GM23248 (cell line): ENCODE measurements around the gene FASTKD1. TPM values are rescaled to one million over a fixed set of nuclear protein-coding genes. Genes with fewer than 3 reads are reported as not detected.
A peak's percentile ranks its signal among the peaks of the same experiment; 100 is the strongest.
"Not testable (repeated sequence)": the region's sequence is repeated elsewhere in the genome, so short reads cannot be mapped to it uniquely, and the experiment has no call there.

Experiments used
- DNase-seq: peaks from one replicate; pipeline ENCODE4 v3.0.0-alpha.2; 2015
- H2AFZ ChIP-seq: fragments of 200-600 bp; sonication (generic); 2 replicates; pipeline ENCODE4 v1.6.1; 2016; ENCODE audit warnings: antibody characterized with exemption
- H3F3A ChIP-seq: fragments of 200-600 bp; sonication (generic); 2 replicates; pipeline ENCODE4 v1.6.1; 2016; ENCODE audit warnings: mild to moderate bottlenecking, antibody characterized with exemption, mixed run types; ENCODE audit not compliant: insufficient read depth
- H3K27ac ChIP-seq: fragments of 200-600 bp; sonication (generic); 2 replicates; pipeline ENCODE4 v1.5.1; 2016; ENCODE audit warnings: mild to moderate bottlenecking
- H3K27me3 ChIP-seq: fragments of 200-600 bp; sonication (generic); replicated peaks from 2 replicates; pipeline ENCODE4 v1.6.1; 2016; ENCODE audit warnings: mild to moderate bottlenecking; ENCODE audit not compliant: insufficient read depth
- H3K36me3 ChIP-seq: fragments of 200-600 bp; sonication (generic); 2 replicates; pipeline ENCODE4 v1.6.1; 2016; ENCODE audit warnings: low read depth, mild to moderate bottlenecking
- H3K4me1 ChIP-seq: fragments of 200-600 bp; sonication (generic); 2 replicates; pipeline ENCODE4 v1.6.1; 2016; ENCODE audit warnings: mild to moderate bottlenecking; ENCODE audit not compliant: insufficient read depth
- H3K4me2 ChIP-seq: fragments of 200-600 bp; sonication (generic); one replicate; pipeline ENCODE4 v1.6.1; 2016; ENCODE audit warnings: mild to moderate bottlenecking; ENCODE audit not compliant: unreplicated experiment
- H3K4me3 ChIP-seq: fragments of 200-600 bp; sonication (generic); 2 replicates; pipeline ENCODE4 v1.5.1; 2016; ENCODE audit warnings: mild to moderate bottlenecking
- H3K79me2 ChIP-seq: fragments of 200-600 bp; sonication (generic); 2 replicates; pipeline ENCODE4 v1.6.1; 2016; ENCODE audit warnings: mild to moderate bottlenecking; ENCODE audit not compliant: insufficient read depth
- H3K9ac ChIP-seq: fragments of 200-600 bp; sonication (generic); 2 replicates; pipeline ENCODE4 v1.6.1; 2016; ENCODE audit warnings: mild to moderate bottlenecking
- H3K9me2 ChIP-seq: fragments of 200-600 bp; sonication (generic); 2 replicates; pipeline ENCODE4 v1.6.1; 2016; ENCODE audit warnings: mixed run types, mild to moderate bottlenecking, moderate library complexity; ENCODE audit not compliant: insufficient read depth
- H3K9me3 ChIP-seq: fragments of 200-600 bp; sonication (generic); one replicate; pipeline ENCODE4 v1.6.1; 2017; ENCODE audit warnings: low read depth
- H4K20me1 ChIP-seq: fragments of 200-600 bp; sonication (generic); 2 replicates; pipeline ENCODE4 v1.6.0; 2016; ENCODE audit not compliant: insufficient read depth
- EZH2 ChIP-seq: fragments of 200-600 bp; sonication (generic); IDR thresholded peaks from 2 replicates; pipeline ENCODE4 v1.6.1; 2018; ENCODE audit warnings: antibody characterized with exemption, mild to moderate bottlenecking; ENCODE audit not compliant: insufficient read depth, poor library complexity, severe bottlenecking
- EZH2phosphoT487 ChIP-seq: fragments of 200-600 bp; sonication (generic); IDR thresholded peaks from 2 replicates; pipeline ENCODE4 v1.6.1; 2018; ENCODE audit warnings: antibody characterized with exemption, moderate library complexity, mild to moderate bottlenecking, low read depth; ENCODE audit not compliant: insufficient read depth
- WGBS, 2 experiments: methylation state at CpG; one replicate each; pipeline ENCODE4 v1.1.6; 2015 to 2017; ENCODE audit warnings: low lambda C conversion rate in 2 of 2, low coverage in 1 of 2; ENCODE audit errors: missing lambda C conversion rate in 2 of 2; 5-methylcytosine and 5-hydroxymethylcytosine counted together
- in situ Hi-C: fragments of 300-500 bp; cut with MboI; formaldehyde crosslinking; loops from 2 replicates; pipeline ENCODE4 v1.15.0; 2020
- polyA plus RNA-seq: library from polyadenylated mRNA; unstranded; fragments of >200 nt; fragmentation: Nextera tagmentation; extraction: Ambion mirVana; gene quantifications from 2 replicates; pipeline ENCODE4 v1.2.1, GENCODE V29; 2016
- total RNA-seq: library from RNA; depleted of rRNA; stranded (reverse); fragments of >200 nt; shearing (Covaris generic); gene quantifications from 2 replicates; pipeline ENCODE4 v1.2.3, GENCODE V29; 2014

Gene FASTKD1
- total and polyA plus RNA-seq, 2 experiments from 2014 or later, result 17.7 to 18.8 TPM

DNA sequence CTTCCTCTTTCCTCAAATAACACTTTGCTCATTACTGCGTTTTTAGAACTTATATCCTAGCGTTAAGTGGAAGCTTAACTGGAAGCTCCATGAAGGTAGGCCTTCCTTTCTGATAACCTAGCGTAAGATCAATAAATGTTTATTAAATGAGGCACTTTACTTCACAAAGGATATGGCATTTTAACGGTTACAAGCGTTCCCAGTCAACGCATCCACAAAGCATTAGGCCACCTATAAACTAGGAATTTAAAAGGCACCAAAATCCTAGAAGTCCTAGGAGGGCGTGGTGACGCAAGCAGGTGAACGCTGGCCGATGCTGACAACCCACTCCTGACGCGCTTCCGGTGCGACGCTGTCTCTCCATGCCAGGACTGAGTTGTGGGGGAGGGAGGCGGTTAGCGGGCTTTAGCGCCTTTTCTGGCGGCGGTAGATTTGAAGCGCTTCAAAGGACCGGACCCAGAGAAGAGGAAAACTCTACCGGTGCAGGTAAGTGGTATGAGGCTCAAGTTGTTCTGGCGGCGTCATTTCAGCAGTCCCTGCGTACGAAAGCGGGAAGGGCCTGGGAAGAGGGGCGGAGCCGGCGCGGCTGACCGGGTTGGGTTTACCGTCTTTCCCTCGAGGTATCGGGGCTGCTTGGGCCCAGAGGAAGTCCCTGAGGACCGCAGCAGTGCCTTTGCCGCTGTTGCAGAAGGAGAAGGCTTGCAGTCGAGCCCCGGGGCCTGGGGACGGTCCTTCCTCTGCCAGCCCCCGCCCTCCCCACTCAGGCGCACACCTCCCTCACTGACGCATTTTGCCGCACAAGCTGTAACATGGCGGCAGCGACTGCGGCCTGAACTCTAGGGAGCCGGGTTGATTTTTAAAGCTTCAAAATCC is 10.6 kb upstream of the FASTKD1 start, which contains the start of gene PPIG:
TSS of gene PPIG (plus strand) at position 347 of the 873 bp plus-strand sequence. CDS start 19,691 bp downstream, outside the sequence.
- H3K4me2 ChIP-seq, result peak within 1 kb of the TSS; percentile 99
- in situ Hi-C loops, result no loop called here
- H3K79me2 ChIP-seq, result peaks cover 48% of the 10 kb centered on the region
- peak within 1 kb of the TSS; percentile 97 for H3K27ac ChIP-seq
- H3K4me3 ChIP-seq, result peak within 1 kb of the TSS; percentile 99
- DNase-seq, result peak; percentile 97
- H3K36me3 ChIP-seq, result no peaks in the 10 kb centered on the region; the same call in 1 of the 2 replicates
- peaks cover 12% of the 10 kb centered on the region for H3K4me1 ChIP-seq
- no peaks in the 10 kb centered on the region for H3K27me3 ChIP-seq
- H2AFZ ChIP-seq, result peak within 1 kb of the TSS; percentile 93
- H4K20me1 ChIP-seq, result no peaks in the 10 kb centered on the region
- 6 to 7% methylated on average over 39 to 49 of the region's 49 CpGs for WGBS, 2 experiments
- no peaks in the 10 kb centered on the region for H3K9me2 ChIP-seq
- peak within 1 kb of the TSS; percentile 99 for H3K9ac ChIP-seq
- H3K9me3 ChIP-seq, result no peaks in the 10 kb centered on the region
- H3F3A ChIP-seq, result peaks cover 8% of the 10 kb centered on the region; the same call in 1 of the 2 replicates
- no peak for TF ChIP-seq EZH2phosphoT487

DNA sequence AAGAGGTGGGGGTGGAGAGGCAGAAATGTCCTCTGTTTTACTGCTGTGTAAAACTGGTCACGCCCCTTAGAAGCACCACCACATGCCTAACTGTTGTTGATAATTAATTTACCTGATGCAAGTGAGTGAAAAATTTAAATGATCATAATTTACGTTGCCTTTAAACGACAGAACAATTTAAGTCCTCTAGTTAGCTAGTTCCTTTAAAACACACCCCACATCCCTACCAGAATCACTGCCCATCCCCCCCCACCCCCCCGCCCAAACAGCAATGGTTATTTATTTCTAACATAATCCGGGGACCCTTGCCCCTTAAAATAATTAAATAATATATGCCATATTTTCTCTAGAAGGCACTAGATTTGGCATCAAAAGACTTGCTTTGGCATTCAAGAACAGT is 9.9 kb upstream of the FASTKD1 start:
- H3K4me2 ChIP-seq, result peak overlapping the region; percentile 99
- TF ChIP-seq EZH2 (no peak), EZH2phosphoT487 (no peak)
- H3K4me3 ChIP-seq, result peak overlapping the region; percentile 99; the same call in 1 of the 2 replicates
- no peaks in the 10 kb centered on the region for H3K27me3 ChIP-seq
- peaks cover 41% of the 10 kb centered on the region for H3K79me2 ChIP-seq
- no peak for DNase-seq
- WGBS, 2 experiments, result 88 to 91% methylated on average over 5 of the region's 5 CpGs
- H2AFZ ChIP-seq, result peak overlapping the region; percentile 93
- in situ Hi-C loops, result no loop called here
- H3K4me1 ChIP-seq, result peaks cover 12% of the 10 kb centered on the region
- H3F3A ChIP-seq, result peaks cover 8% of the 10 kb centered on the region; the same call in 1 of the 2 replicates
- no peaks in the 10 kb centered on the region for H3K9me3 ChIP-seq
- no peaks in the 10 kb centered on the region for H4K20me1 ChIP-seq
- no peaks in the 10 kb centered on the region; the same call in 1 of the 2 replicates for H3K36me3 ChIP-seq
- no peaks in the 10 kb centered on the region for H3K9me2 ChIP-seq
- no peak overlapping the region for H3K9ac ChIP-seq
- peak overlapping the region; percentile 97 for H3K27ac ChIP-seq

DNA sequence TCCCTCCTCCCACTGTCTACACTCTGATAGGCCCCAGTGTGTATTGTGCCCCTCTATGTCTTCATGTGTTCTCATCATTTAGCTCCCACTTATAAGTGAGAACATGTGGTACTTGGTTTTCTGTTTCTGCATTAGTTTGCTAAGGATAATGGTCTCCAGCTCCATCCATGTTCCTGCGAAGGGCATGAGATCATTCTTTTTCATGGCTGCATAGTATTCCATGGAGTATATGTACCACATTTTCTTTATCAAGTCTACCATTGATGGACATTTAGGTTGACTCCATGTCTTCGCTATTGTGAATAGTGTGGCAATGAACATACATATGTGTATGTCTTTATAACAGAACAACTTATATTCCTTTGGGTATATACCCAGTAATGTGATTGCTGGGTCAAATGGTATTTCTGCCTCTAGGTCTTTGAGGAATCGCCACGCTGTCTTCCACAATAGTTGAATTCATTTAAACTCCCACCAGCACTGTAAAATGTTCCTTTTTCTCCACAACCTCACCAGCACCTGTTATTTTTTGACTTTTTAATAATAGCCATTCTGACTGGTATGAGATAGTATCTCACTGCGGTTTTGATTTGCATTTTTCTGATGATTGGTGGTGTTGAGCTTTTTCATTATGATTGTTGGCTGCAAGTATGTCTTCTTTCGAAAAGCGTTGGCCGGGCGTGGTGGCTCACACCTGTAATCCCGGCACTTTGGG is 9.0 kb upstream of the FASTKD1 start:
- H3K9me3 ChIP-seq, H3K27me3 ChIP-seq, H3K4me3 ChIP-seq, H3F3A ChIP-seq, H4K20me1 ChIP-seq, in situ Hi-C loops, H3K4me2 ChIP-seq, H3K9me2 ChIP-seq, DNase-seq, H3K27ac ChIP-seq, H2AFZ ChIP-seq, H3K9ac ChIP-seq, H3K36me3 ChIP-seq: not testable (repeated sequence)
- Histone ChIP-seq H3K79me2 (peaks cover 33% of the 10 kb centered on the region), H3K4me1 (peaks cover 12% of the 10 kb centered on the region)
- WGBS, 2 experiments, result 96 to 97% methylated on average over 10 of the region's 10 CpGs

DNA sequence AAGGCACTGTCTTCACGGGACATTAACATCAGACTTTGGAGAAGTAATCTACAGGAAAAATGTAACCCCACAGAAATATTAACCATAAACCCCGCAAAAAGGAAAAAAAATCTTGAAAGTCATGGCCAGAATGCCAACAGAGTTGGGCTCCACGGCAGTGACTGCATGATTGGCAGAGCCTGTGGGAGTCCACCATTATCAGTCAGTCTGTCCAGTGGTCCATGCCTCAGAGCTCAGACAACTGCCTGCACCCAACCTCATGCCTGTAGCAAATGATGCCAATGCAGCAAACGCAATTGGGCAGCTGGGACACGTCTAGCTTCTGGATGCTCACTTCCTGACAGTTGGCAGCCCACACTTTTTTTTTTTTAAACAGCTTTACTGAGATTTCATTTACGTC is 5.4 kb upstream of the FASTKD1 start:
- H3K4me2 ChIP-seq, result no peak overlapping the region
- no peaks in the 10 kb centered on the region for H3K9me3 ChIP-seq
- WGBS, 2 experiments, result 45 to 48% methylated on average over 6 of the region's 6 CpGs
- no peak for DNase-seq
- H3K4me1 ChIP-seq, result no peaks in the 10 kb centered on the region
- TF ChIP-seq EZH2, result no peak
- no peak for TF ChIP-seq EZH2phosphoT487
- peaks cover 3% of the 10 kb centered on the region; the same call in 1 of the 2 replicates for H3F3A ChIP-seq
- no peak overlapping the region for H3K9ac ChIP-seq
- H3K27ac ChIP-seq, result no peak overlapping the region
- H3K79me2 ChIP-seq, result no peaks in the 10 kb centered on the region
- H2AFZ ChIP-seq, result no peak overlapping the region
- no peak overlapping the region for H3K4me3 ChIP-seq
- no peaks in the 10 kb centered on the region for H4K20me1 ChIP-seq
- in situ Hi-C loops, result no loop called here
- H3K27me3 ChIP-seq, result no peaks in the 10 kb centered on the region
- no peaks in the 10 kb centered on the region; the same call in 1 of the 2 replicates for H3K36me3 ChIP-seq
- H3K9me2 ChIP-seq, result no peaks in the 10 kb centered on the region

DNA sequence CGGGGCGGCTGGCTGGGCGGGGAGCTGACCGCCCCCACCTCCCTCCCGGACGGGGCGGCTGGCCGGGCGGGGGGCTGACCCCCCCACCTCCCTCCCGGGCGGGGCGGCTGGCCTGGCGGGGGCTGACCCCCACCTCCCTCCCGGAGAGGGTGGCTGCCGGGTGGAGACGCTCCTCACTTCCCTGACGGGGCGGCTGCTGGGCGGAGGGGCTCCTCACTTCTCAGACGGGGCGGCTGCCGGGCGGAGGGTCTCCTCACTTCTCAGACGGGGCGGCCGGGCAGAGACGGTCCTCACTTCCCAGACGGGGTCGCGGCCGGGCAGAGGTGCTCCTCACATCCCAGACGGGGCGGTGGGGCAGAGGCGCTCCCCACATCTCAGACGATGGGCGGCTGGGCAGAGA is 1.6 kb upstream of the FASTKD1 start:
- H3K4me1 ChIP-seq, H3K9me3 ChIP-seq, H3K9ac ChIP-seq, in situ Hi-C loops, H3K4me2 ChIP-seq, H4K20me1 ChIP-seq, H3K36me3 ChIP-seq, H3K9me2 ChIP-seq, H3K4me3 ChIP-seq, H3F3A ChIP-seq, H2AFZ ChIP-seq, H3K27ac ChIP-seq, DNase-seq, H3K27me3 ChIP-seq: not testable (repeated sequence)
- WGBS, 2 experiments, result 89% methylated on average over 27 of the region's 36 CpGs; no CpG with 5 or more reads in 1 of the 2 experiments
- peaks cover 35% of the 10 kb centered on the region for H3K79me2 ChIP-seq

DNA sequence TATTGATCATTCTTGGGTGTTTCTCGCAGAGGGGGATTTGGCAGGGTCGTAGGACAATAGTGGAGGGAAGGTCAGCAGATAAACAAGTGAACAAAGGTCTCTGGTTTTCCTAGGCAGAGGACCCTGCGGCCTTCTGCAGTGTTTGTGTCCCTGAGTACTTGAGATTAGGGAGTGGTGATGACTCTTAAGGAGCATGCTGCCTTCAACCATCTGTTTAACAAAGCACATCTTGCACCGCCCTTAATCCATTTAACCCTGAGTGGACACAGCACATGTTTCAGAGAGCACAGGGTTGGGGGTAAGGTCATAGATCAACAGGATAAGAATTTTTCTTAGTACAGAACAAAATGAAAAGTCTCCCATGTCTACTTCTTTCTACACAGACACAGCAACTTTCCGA is 874 bp upstream of the FASTKD1 start:
- H4K20me1 ChIP-seq, H2AFZ ChIP-seq, H3K27ac ChIP-seq, DNase-seq, H3K27me3 ChIP-seq, H3F3A ChIP-seq, H3K9ac ChIP-seq, in situ Hi-C loops, H3K9me2 ChIP-seq, H3K4me2 ChIP-seq, H3K4me1 ChIP-seq, H3K4me3 ChIP-seq, H3K9me3 ChIP-seq, H3K36me3 ChIP-seq: not testable (repeated sequence)
- peaks cover 40% of the 10 kb centered on the region for H3K79me2 ChIP-seq
- 76 to 86% methylated on average over 4 to 5 of the region's 5 CpGs for WGBS, 2 experiments
